WTC11 (cell line): Measurements from ENCODE around the gene TMEM38A. TPM values are rescaled to one million over a fixed set of nuclear protein-coding genes. Genes with fewer than 3 reads are reported as not detected.

ENCODE experiments used
- ATF2 ChIP-seq: sonication (generic); formaldehyde crosslinking; IDR thresholded peaks from 2 replicates; pipeline ENCODE4 v1.8.1; 2022; ENCODE audit warnings: low read depth, missing genetic modification reagents, borderline replicate concordance
- ATF6 ChIP-seq: sonication (generic); formaldehyde crosslinking; IDR thresholded peaks from 2 replicates; pipeline ENCODE4 v1.8.1; 2023; ENCODE audit warnings: mild to moderate bottlenecking, missing genetic modification reagents
- CBFB ChIP-seq: sonication (generic); formaldehyde crosslinking; IDR thresholded peaks from 2 replicates; pipeline ENCODE4 v1.8.1; 2022; ENCODE audit warnings: mild to moderate bottlenecking, low read depth, missing genetic modification reagents
- CREB1 ChIP-seq: sonication (generic); formaldehyde crosslinking; IDR thresholded peaks from 2 replicates; pipeline ENCODE4 v1.8.0; 2023; ENCODE audit warnings: mild to moderate bottlenecking, missing genetic modification reagents
- E2F1 ChIP-seq: sonication (generic); formaldehyde crosslinking; IDR thresholded peaks from 2 replicates; pipeline ENCODE4 v1.8.0; 2022; ENCODE audit warnings: mild to moderate bottlenecking, missing genetic modification reagents
- E2F4 ChIP-seq: sonication (generic); formaldehyde crosslinking; IDR thresholded peaks from 2 replicates; pipeline ENCODE4 v1.8.1; 2022; ENCODE audit warnings: low read depth, mild to moderate bottlenecking, moderate library complexity, missing genetic modification reagents, borderline replicate concordance
- EMX1 ChIP-seq: fragments of 250-450 bp; sonication (Bioruptor Pico); IDR thresholded peaks from 2 replicates; pipeline ENCODE4 v1.8.0; 2021; ENCODE audit warnings: mild to moderate bottlenecking
- ESRRA ChIP-seq: sonication (generic); formaldehyde crosslinking; IDR thresholded peaks from 2 replicates; pipeline ENCODE4 v1.8.1; 2022; ENCODE audit warnings: mild to moderate bottlenecking, missing genetic modification reagents, borderline replicate concordance
- FOXJ3 ChIP-seq: sonication (generic); formaldehyde crosslinking; IDR thresholded peaks from 2 replicates; pipeline ENCODE4 v1.9.0; 2021; ENCODE audit warnings: missing genetic modification reagents, mild to moderate bottlenecking, borderline replicate concordance
- GRHL2 ChIP-seq: fragments of 250-450 bp; sonication (Bioruptor Pico); IDR thresholded peaks from 2 replicates; pipeline ENCODE4 v1.8.0; 2022; ENCODE audit warnings: mild to moderate bottlenecking, moderate library complexity; ENCODE audit not compliant: insufficient replicate concordance, severe bottlenecking
- JAZF1 ChIP-seq: fragments of 250-450 bp; sonication (Bioruptor Pico); IDR thresholded peaks from 2 replicates; pipeline ENCODE4 v1.9.0; 2021; ENCODE audit warnings: moderate library complexity, mild to moderate bottlenecking, inconsistent platforms
- MYBL2 ChIP-seq: sonication (generic); formaldehyde crosslinking; IDR thresholded peaks from 2 replicates; pipeline ENCODE4 v1.8.1; 2023; ENCODE audit warnings: mild to moderate bottlenecking, moderate library complexity, missing genetic modification reagents
- OVOL2 ChIP-seq: fragments of 250-450 bp; sonication (Bioruptor Pico); IDR thresholded peaks from 2 replicates; pipeline ENCODE4 v1.9.0; 2021; ENCODE audit warnings: mild to moderate bottlenecking, borderline replicate concordance
- RELA ChIP-seq: sonication (generic); formaldehyde crosslinking; IDR thresholded peaks from 2 replicates; pipeline ENCODE4 v1.8.1; 2022; ENCODE audit warnings: missing genetic modification reagents, mild to moderate bottlenecking, borderline replicate concordance
- SMAD4 ChIP-seq: sonication (generic); formaldehyde crosslinking; IDR thresholded peaks from 2 replicates; pipeline ENCODE4 v1.8.0; 2022; ENCODE audit warnings: mild to moderate bottlenecking, missing genetic modification reagents
- SOX15 ChIP-seq: fragments of 250-450 bp; sonication (Bioruptor Pico); IDR thresholded peaks from 2 replicates; pipeline ENCODE4 v1.9.0; 2021; ENCODE audit warnings: mild to moderate bottlenecking
- SP1 ChIP-seq: sonication (generic); formaldehyde crosslinking; conservative IDR thresholded peaks from 2 replicates; pipeline ENCODE4 v1.8.1; 2022; ENCODE audit warnings: missing genetic modification reagents
- TCF7 ChIP-seq: sonication (generic); formaldehyde crosslinking; IDR thresholded peaks from 2 replicates; pipeline ENCODE4 v1.8.0; 2022; ENCODE audit warnings: mild to moderate bottlenecking, low read depth, missing genetic modification reagents, moderate library complexity
- TEAD1 ChIP-seq: sonication (generic); formaldehyde crosslinking; IDR thresholded peaks from 2 replicates; pipeline ENCODE4 v1.8.0; 2022; ENCODE audit warnings: mild to moderate bottlenecking, missing genetic modification reagents
- USF2 ChIP-seq: sonication (generic); formaldehyde crosslinking; IDR thresholded peaks from 2 replicates; pipeline ENCODE4 v1.8.1; 2023; ENCODE audit warnings: mild to moderate bottlenecking, missing genetic modification reagents, moderate library complexity
- ZBTB21 ChIP-seq: sonication (generic); formaldehyde crosslinking; IDR thresholded peaks from 2 replicates; pipeline ENCODE4 v1.8.1; 2023; ENCODE audit warnings: mild to moderate bottlenecking, missing genetic modification reagents, borderline replicate concordance
- ZBTB43 ChIP-seq: sonication (generic); formaldehyde crosslinking; IDR thresholded peaks from 2 replicates; pipeline ENCODE4 v1.8.1; 2023; ENCODE audit warnings: mild to moderate bottlenecking, missing genetic modification reagents
- ZMAT4 ChIP-seq: fragments of 250-450 bp; sonication (Bioruptor Pico); IDR thresholded peaks from 2 replicates; pipeline ENCODE4 v1.9.0; 2021; ENCODE audit warnings: mild to moderate bottlenecking
- ZNF281 ChIP-seq: sonication (generic); formaldehyde crosslinking; IDR thresholded peaks from 2 replicates; pipeline ENCODE4 v1.8.0; 2023; ENCODE audit warnings: mild to moderate bottlenecking, missing genetic modification reagents
- ZNF396 ChIP-seq: fragments of 250-450 bp; sonication (Bioruptor Pico); IDR thresholded peaks from 2 replicates; pipeline ENCODE4 v1.8.0; 2021; ENCODE audit warnings: mild to moderate bottlenecking, moderate library complexity, borderline replicate concordance
- ZNF423 ChIP-seq: fragments of 250-450 bp; sonication (Bioruptor Pico); IDR thresholded peaks from 2 replicates; pipeline ENCODE4 v2.1.2; 2022; ENCODE audit warnings: mild to moderate bottlenecking, moderate library complexity
- ZNF512 ChIP-seq: sonication (generic); formaldehyde crosslinking; IDR thresholded peaks from 2 replicates; pipeline ENCODE4 v1.8.1; 2022; ENCODE audit warnings: missing genetic modification reagents, borderline replicate concordance
- total RNA-seq: library from RNA; stranded (reverse); gene quantifications from 3 replicates; pipeline ENCODE4 v1.2.3, GENCODE V29; 2021

The TMEM38A gene
- total RNA-seq, 1 experiment from 2014 or later, result 9.5 TPM

- TF ChIP-seq ATF6 (CRISPR knock-in tag) (no peak), FOXJ3 (CRISPR knock-in tag) (no peak), USF2 (no peak), ZBTB21 (no peak), ZBTB43 (no peak), SP1 (no peak), ZMAT4 (CRISPR knock-in tag) (no peak), OVOL2 (CRISPR knock-in tag) (no peak), ZNF423 (CRISPR knock-in tag) (no peak), E2F4 (CRISPR knock-in tag) (no peak), GRHL2 (no peak), SOX15 (CRISPR knock-in tag) (no peak), ZNF512 (CRISPR knock-in tag) (no peak), ATF2 (no peak), CBFB (CRISPR knock-in tag) (no peak), MYBL2 (no peak), ZNF281 (no peak), E2F1 (CRISPR knock-in tag) (no peak), ZNF396 (no peak), CREB1 (CRISPR knock-in tag) (no peak), ESRRA (CRISPR knock-in tag) (peak; percentile 88; the same call in 1 of the 2 replicates), TEAD1 (CRISPR knock-in tag) (no peak), EMX1 (CRISPR knock-in tag) (no peak), RELA (no peak), TCF7 (CRISPR knock-in tag) (no peak), SMAD4 (no peak), JAZF1 (CRISPR knock-in tag) (no peak)
These were observed 618 bp downstream of the TMEM38A start (continued) for GRCh38 chr19:16661480-16662034.
